TTC549 (cell line): Measurements from ENCODE around the gene CDC37.

ENCODE experiments used
- FAIRE-seq: peaks from 2 replicates; lab custom pipeline; 2012; peaks lifted over from hg19 to GRCh38; lab: Jason Lieb, UNC

The CDC37 gene

GRCh38 chr19:10352764-10353671, 50.3 kb downstream of the CDC37 start:
- no peak for FAIRE-seq

GRCh38 chr19:10346509-10346908, 56.8 kb downstream of the CDC37 start:
- FAIRE-seq, result no peak

GRCh38 chr19:10344780-10345179, 58.6 kb downstream of the CDC37 start:
- no peak for FAIRE-seq

- no peak for FAIRE-seq
Measured at GRCh38 chr19:10343495-10343894, 59.8 kb downstream of the CDC37 start.
